SK-N-SH treated with all-trans-retinoic acid at 6 μM for 48 hours (cell line): ENCODE results near the gene OR4S1.
"Not testable (repeated sequence)": the region's sequence is repeated elsewhere in the genome, so short reads cannot be mapped to it uniquely, and the experiment has no call there.

ENCODE experiments used
- ESRRG ChIP-seq: fragments of 250-450 bp; sonication (Bioruptor Pico); IDR thresholded peaks from 2 replicates; pipeline ENCODE4 v1.6.1; 2021; ENCODE audit warnings: mild to moderate bottlenecking
- ZFP3 ChIP-seq: fragments of 250-450 bp; sonication (Bioruptor Pico); IDR thresholded peaks from 2 replicates; pipeline ENCODE4 v1.5.0; 2020; ENCODE audit warnings: mild to moderate bottlenecking, moderate library complexity

GRCh38 chr11:48342505-48342904 is 36.5 kb downstream of the OR4S1 start:
- not testable (repeated sequence) for TF ChIP-seq ESRRG (CRISPR knock-in tag); ZFP3
